VCaP (cell line): Measurements from ENCODE around the gene PANX2.
"Not testable (repeated sequence)": the region's sequence is repeated elsewhere in the genome, so short reads cannot be mapped to it uniquely, and the experiment has no call there.

Source experiments
- H3K27ac ChIP-seq: fragments of 450-650 bp; 2 replicates; pipeline ENCODE4 v1.5.1; 2017
- TF ChIP-seq, protein P1 (sequence below): fragments of 450-650 bp; conservative IDR thresholded peaks from 2 replicates; pipeline ENCODE4 v1.5.1; 2017; ENCODE audit warnings: mild to moderate bottlenecking, moderate library complexity

Gene PANX2

GRCh38 chr22:50141891-50142363, 28.6 kb upstream of the PANX2 start:
- peak overlapping the region; percentile 31; the same call in 1 of the 2 replicates for H3K27ac ChIP-seq
- TF ChIP-seq, protein P1, sequence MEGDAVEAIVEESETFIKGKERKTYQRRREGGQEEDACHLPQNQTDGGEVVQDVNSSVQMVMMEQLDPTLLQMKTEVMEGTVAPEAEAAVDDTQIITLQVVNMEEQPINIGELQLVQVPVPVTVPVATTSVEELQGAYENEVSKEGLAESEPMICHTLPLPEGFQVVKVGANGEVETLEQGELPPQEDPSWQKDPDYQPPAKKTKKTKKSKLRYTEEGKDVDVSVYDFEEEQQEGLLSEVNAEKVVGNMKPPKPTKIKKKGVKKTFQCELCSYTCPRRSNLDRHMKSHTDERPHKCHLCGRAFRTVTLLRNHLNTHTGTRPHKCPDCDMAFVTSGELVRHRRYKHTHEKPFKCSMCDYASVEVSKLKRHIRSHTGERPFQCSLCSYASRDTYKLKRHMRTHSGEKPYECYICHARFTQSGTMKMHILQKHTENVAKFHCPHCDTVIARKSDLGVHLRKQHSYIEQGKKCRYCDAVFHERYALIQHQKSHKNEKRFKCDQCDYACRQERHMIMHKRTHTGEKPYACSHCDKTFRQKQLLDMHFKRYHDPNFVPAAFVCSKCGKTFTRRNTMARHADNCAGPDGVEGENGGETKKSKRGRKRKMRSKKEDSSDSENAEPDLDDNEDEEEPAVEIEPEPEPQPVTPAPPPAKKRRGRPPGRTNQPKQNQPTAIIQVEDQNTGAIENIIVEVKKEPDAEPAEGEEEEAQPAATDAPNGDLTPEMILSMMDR = peak; percentile 23

DNA sequence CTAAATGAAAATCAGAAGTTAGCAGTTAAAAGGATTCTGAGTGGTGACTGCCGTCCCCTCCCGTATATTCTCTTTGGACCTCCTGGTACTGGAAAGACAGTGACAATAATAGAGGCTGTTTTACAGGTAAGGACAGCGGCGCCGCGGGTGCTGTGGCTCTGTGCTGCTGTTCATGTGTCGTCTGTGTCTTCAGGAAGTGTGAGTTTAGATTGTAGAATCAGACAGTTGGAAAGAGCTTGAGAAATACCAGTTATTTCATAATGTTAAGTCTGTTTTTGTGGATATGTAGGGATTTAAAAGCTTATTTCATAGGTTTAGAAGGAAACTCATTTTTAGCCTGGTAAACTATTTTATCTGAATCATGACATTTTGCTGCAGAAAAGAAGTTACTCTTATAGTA, 27.4 kb upstream of the PANX2 start:
- TF ChIP-seq, protein P1 = no peak
- H3K27ac ChIP-seq = no peak overlapping the region

GRCh38 chr22:50144005-50144614, 26.4 kb upstream of the PANX2 start:
- no peak overlapping the region for H3K27ac ChIP-seq
- TF ChIP-seq, protein P1 = no peak

DNA sequence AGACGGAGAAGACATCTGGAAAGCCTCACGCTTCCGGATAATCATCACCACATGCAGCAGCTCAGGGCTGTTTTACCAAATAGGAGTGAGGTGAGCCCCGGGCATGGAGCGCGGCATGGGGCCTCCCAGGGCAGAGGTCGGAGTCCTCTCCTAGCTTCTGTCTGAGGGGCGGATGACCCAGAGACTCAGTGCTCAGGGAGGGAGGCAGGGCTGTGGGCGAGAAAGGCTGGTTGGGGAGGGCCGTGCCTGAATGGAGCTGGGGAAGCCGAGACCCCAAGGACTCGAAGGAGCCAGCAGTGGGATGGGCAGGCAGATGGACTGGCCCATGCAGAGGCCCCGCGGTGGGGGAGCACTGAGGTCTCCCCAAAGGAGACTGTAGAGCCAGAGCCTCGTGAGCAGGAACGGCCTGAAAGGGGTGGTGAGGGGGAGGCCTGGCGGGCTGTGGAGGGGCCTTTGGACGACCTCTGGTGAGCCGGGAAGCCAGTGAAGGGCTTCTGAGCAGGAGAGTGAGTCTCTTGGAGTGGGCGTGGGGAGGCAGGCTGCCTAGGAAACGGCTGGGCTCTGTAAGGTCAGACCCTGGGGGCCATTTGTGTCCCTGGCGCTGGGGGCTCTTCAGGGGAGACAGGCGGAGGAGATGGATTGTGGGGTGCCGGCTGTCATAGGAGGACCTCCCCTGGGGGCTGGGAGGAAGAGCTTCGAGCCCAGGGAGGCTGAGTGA, 24.7 kb upstream of the PANX2 start:
- no peak overlapping the region for H3K27ac ChIP-seq
- TF ChIP-seq, protein P1 = no peak

DNA sequence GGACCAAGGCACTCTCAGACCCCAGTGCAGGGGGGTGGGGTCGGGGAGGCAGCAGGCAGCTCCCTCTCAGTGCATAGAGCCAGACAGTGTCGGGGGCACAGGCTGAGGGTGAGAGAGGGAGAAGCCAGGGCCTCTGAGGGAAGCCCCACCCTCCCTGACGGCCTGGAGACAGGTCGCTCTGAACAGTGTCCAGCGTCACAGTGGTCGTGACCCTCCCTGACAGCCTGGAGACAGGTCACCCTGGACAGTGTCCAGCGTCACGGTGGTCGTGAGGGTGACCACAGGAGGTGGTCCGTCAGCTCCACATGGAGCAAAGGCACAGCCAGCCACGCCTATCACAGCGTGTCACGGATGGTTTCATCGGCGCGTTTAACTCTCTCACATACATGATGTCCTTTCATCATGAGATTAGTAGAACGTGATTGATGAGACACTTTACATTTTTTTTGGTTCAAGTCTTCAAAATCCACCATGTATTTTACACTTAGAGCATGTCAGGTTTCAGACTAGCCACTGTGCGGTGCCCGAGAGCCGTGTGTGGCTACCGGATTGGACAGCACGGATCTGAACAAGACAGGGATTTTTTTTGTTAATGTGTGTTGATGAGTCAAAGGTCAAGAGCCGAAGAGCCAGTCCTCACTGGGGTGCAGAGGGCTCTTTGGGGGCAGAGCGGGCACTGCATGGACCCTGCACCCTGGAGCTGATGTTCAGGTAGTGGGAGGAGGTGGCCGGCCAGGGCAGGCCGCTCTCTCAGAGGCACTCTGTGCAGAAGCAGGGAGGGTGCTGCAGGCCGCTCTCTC, 23.9 kb upstream of the PANX2 start:
- TF ChIP-seq, protein P1 = peak; percentile 85
- H3K27ac ChIP-seq = no peak overlapping the region

GRCh38 chr22:50147258-50148165, 23.0 kb upstream of the PANX2 start:
- not testable (repeated sequence) for H3K27ac ChIP-seq

GRCh38 chr22:50148166-50148500, 22.4 kb upstream of the PANX2 start:
- TF ChIP-seq, protein P1 = no peak

More at GRCh38 chr22:50148166-50148500, 22.4 kb upstream of the PANX2 start:
- H3K27ac ChIP-seq = no peak overlapping the region
